ENCODE measurements around the gene SIDT1.
"Not testable (repeated sequence)": the region's sequence is repeated elsewhere in the genome, so short reads cannot be mapped to it uniquely, and the experiment has no call there.

The SIDT1 gene

GRCh38 chr3:113600418-113601182 lies 68.2 kb downstream of the SIDT1 start:
- FAIRE-seq, result no peak

- no peak for FAIRE-seq
These were observed 68.9 kb downstream of the SIDT1 start for GRCh38 chr3:113601240-113601639.

GRCh38 chr3:113602256-113602655 lies 69.9 kb downstream of the SIDT1 start:
- FAIRE-seq, result no peak

- FAIRE-seq, result no peak
These were observed 70.5 kb downstream of the SIDT1 start for GRCh38 chr3:113602836-113603235.

GRCh38 chr3:113606539-113607218 lies 74.3 kb downstream of the SIDT1 start:
- FAIRE-seq, result no peak

- FAIRE-seq, result no peak
These were observed 74.9 kb downstream of the SIDT1 start for GRCh38 chr3:113607219-113607596.

GRCh38 chr3:113614402-113614801 lies 82.0 kb downstream of the SIDT1 start:
- no peak for FAIRE-seq

- FAIRE-seq, result no peak
These were observed 83.6 kb downstream of the SIDT1 start for GRCh38 chr3:113615976-113616375.

GRCh38 chr3:113617726-113618125 lies 85.4 kb downstream of the SIDT1 start:
- FAIRE-seq, result no peak

- no peak for FAIRE-seq
These were observed 87.7 kb downstream of the SIDT1 start for GRCh38 chr3:113620091-113620490.

GRCh38 chr3:113623324-113623723 lies 91.0 kb downstream of the SIDT1 start:
- no peak for FAIRE-seq

- no peak for FAIRE-seq
These were observed 91.5 kb downstream of the SIDT1 start for GRCh38 chr3:113623811-113624210.

GRCh38 chr3:113625834-113626233 lies 93.5 kb downstream of the SIDT1 start:
- no peak for FAIRE-seq

- no peak for FAIRE-seq
These were observed 94.4 kb downstream of the SIDT1 start for GRCh38 chr3:113626503-113627371.

GRCh38 chr3:113628316-113628715 lies 96.0 kb downstream of the SIDT1 start:
- FAIRE-seq, result no peak

GRCh38 chr3:113628788-113629187 lies 96.4 kb downstream of the SIDT1 start:
- no peak for FAIRE-seq

- no peak for FAIRE-seq
These were observed 97.4 kb downstream of the SIDT1 start for GRCh38 chr3:113629584-113630421.

- FAIRE-seq, result no peak
These were observed 98.7 kb downstream of the SIDT1 start for GRCh38 chr3:113630956-113631542.

- FAIRE-seq, result no peak
These were observed 99.2 kb downstream of the SIDT1 start for GRCh38 chr3:113631573-113631972.

- FAIRE-seq, result no peak
These were observed 102.6 kb downstream of the SIDT1 start for GRCh38 chr3:113634782-113635474.

- FAIRE-seq, result not testable (repeated sequence)
These were observed 103.7 kb downstream of the SIDT1 start for GRCh38 chr3:113636034-113636433.

- no peak for FAIRE-seq
These were observed 105.4 kb downstream of the SIDT1 start for GRCh38 chr3:113637756-113638155.

Measured in G401.6 (cell line).